H1 (cell line): ENCODE results near the gene CRYGD. TPM values are rescaled to one million over a fixed set of nuclear protein-coding genes. Genes with fewer than 3 reads are reported as not detected.

ENCODE experiments used
- ATF3 ChIP-seq: IDR thresholded peaks from 2 replicates; pipeline ENCODE4 v1.6.1; 2011; ENCODE audit warnings: low read depth, mild to moderate bottlenecking, low read length; ENCODE audit not compliant: insufficient read depth
- CTCF ChIP-seq, 3 experiments: IDR thresholded peaks; 1 replicate in 2 of 3; 2 replicates in 1 of 3; pipeline versions ENCODE4 v1.5.1 to v1.6.1; 2011; ENCODE audit warnings: low read length in 3 of 3, mild to moderate bottlenecking in 3 of 3, inconsistent platforms in 2 of 3, low read depth in 1 of 3, moderate library complexity in 1 of 3; ENCODE audit not compliant: insufficient read depth in 1 of 3; ENCODE audit errors: control extremely low read depth in 1 of 3
- SRF ChIP-seq: IDR thresholded peaks from 2 replicates; pipeline ENCODE4 v1.6.1; 2011; ENCODE audit warnings: mild to moderate bottlenecking, low read depth, low read length, moderate library complexity
- polyA plus RNA-seq, 7 experiments: library from polyadenylated mRNA; depleted of rRNA in 3 of 7; stranded (reverse) in 5 of 7; unstranded in 2 of 7; fragments of >200 nt in 5 of 7; fragments of 200-250 nt in 2 of 7; gene quantifications; 1 replicate in 5 of 7; 2 replicates in 1 of 7; 4 replicates in 1 of 7; pipeline versions ENCODE4 v1.2.1 to v1.2.3, GENCODE V29; 2011 to 2013; ENCODE audit warnings: missing spikeins in 2 of 7, mixed read lengths in 2 of 7
- total RNA-seq: library from RNA; stranded (reverse); fragmentation: NEBNext Ultra II Directional; extraction: Animal tissue kit (Norgen Biotek cat#: 25700); gene quantifications from 2 replicates; pipeline ENCODE4 v1.2.1, GENCODE V29; 2021

CRYGD gene
- total and polyA plus RNA-seq, 2 of the 8 experiments (the other 6 are each of a cell fraction or from before 2014, with no cell fraction given), result 2.9 to 7.1 TPM

- TF ChIP-seq CTCF (IDR thresholded peaks at IDR 0.05; ENCODE audit: control extremely low read depth in 1 of 3, insufficient read depth in 1 of 3, low read depth in 1 of 3, low read length in 3 of 3) (no peak), SRF (no peak), ATF3 (no peak)
These were observed 31.2 kb downstream of the CRYGD start (continued) for GRCh38 chr2:208093128-208093527.
